Uterus (tissue), 2 donors: ENCODE results near the gene NTSR1.

ENCODE experiments used
- POLR2A ChIP-seq, 2 donors: fragments of 450-650 bp; IDR thresholded peaks; one replicate each; pipeline ENCODE4 v1.6.1; 2016; ENCODE audit warnings: antibody characterized with exemption in 2 of 2, mild to moderate bottlenecking in 1 of 2, moderate library complexity in 1 of 2
- TF ChIP-seq, protein P1 (sequence below), 4 experiments: fragments of 200-600 bp in 2 of 4; fragments of 450-650 bp in 2 of 4; sonication (generic) in 2 of 4; IDR thresholded peaks; one replicate each; pipeline ENCODE4 v1.5.1; 2016 to 2019; ENCODE audit warnings: antibody characterized with exemption in 4 of 4, mild to moderate bottlenecking in 2 of 4, moderate library complexity in 1 of 4

- TF ChIP-seq POLR2A (IDR thresholded peaks at IDR 0.05): no peak
- TF ChIP-seq, protein P1, sequence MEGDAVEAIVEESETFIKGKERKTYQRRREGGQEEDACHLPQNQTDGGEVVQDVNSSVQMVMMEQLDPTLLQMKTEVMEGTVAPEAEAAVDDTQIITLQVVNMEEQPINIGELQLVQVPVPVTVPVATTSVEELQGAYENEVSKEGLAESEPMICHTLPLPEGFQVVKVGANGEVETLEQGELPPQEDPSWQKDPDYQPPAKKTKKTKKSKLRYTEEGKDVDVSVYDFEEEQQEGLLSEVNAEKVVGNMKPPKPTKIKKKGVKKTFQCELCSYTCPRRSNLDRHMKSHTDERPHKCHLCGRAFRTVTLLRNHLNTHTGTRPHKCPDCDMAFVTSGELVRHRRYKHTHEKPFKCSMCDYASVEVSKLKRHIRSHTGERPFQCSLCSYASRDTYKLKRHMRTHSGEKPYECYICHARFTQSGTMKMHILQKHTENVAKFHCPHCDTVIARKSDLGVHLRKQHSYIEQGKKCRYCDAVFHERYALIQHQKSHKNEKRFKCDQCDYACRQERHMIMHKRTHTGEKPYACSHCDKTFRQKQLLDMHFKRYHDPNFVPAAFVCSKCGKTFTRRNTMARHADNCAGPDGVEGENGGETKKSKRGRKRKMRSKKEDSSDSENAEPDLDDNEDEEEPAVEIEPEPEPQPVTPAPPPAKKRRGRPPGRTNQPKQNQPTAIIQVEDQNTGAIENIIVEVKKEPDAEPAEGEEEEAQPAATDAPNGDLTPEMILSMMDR (IDR thresholded peaks at IDR 0.05): no peak
Observed at GRCh38 chr20:62762801-62763368, 54.2 kb downstream of the NTSR1 start.
